Midbrain (tissue), 1 donor: ENCODE data around the gene AIPL1.

Experiments
- DNase-seq: peaks from one replicate; lab custom pipeline; 2025; lab: John Stamatoyannopoulos, UW

AIPL1 gene

DNA sequence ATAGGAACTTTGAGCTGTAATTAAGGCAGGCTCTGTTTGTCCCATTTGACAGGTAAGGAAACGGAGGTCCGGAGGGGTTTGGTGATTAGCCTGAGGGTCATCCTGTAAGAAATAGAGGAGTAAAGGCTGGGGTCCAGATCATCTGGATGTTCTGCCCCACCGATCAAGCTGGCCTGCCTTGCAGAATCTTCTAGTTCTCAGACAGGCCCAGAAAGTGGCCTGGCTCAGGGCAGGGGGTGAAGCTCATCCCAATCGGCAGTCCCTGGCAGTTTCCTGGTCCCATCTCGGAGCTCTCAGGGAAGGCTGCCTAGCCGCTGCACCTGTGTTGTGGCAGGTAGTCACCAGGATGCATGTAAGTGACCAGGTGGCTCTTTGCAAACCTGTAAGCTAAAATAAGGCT lies 13.6 kb upstream of the AIPL1 start:
- DNase-seq, result no peak

DNA sequence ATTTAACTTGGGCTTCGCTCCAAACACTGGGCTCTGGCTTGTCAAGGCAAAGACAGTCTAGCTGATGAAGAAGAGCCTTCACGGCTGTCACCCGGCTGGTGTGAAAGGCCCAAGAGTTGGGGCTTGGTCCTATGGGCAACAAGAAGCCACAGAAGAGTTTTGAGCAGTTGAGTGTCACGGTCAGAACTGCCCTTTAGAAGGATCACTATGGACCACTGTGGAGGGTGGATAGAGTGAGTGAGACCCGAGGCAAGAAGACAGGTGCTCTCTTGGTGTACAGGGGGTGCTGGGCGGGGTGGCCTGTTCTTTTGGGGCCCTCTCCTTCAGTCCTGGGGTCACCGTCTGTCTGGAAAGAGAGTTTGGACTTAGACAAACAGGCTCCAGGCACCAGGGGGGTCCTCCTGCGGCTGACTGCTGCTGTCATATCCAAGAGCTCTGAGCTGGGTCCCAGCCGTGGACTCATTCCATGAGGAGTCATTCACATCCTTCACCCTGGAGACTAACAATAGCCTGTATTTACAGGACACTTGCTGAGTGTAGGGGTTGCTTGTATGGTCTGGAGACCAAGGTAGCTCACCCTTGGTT lies 11.7 kb upstream of the AIPL1 start:
- no peak for DNase-seq

DNA sequence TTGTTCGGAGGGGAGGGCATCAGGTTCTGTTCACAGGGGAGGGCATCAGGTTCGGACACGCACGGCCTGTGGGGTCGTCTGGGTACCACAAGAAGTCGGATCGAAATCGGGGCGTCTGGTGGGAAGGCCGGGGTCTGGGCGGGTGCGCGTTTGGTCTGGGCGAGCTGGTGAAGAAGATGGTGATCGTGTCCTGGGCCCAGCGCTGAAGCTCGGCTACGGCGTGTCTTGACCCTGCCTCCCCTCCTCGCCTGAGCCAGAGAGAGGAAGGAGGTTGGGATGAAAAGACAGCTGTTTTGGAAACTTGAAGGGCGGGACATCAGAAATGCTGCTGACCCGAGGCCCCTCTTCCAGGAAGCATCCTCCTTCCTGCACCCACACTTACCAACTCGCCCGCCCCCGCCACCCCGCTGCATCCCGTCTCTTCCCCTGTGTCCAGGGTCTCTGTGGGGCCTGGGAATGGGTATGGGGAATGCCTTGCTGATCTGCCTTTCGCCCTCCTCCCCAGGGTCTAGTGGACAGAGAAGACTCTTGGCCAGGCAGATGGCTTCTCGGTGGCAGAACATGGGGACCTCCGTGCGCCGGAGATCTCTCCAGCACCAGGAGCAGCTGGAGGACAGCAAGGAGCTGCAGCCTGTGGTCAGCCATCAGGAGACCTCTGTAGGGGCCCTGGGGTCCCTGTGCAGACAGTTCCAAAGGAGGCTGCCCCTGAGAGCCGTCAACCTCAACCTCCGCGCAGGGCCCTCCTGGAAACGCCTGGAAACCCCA lies 9.8 kb upstream of the AIPL1 start:
- no peak for DNase-seq

DNA sequence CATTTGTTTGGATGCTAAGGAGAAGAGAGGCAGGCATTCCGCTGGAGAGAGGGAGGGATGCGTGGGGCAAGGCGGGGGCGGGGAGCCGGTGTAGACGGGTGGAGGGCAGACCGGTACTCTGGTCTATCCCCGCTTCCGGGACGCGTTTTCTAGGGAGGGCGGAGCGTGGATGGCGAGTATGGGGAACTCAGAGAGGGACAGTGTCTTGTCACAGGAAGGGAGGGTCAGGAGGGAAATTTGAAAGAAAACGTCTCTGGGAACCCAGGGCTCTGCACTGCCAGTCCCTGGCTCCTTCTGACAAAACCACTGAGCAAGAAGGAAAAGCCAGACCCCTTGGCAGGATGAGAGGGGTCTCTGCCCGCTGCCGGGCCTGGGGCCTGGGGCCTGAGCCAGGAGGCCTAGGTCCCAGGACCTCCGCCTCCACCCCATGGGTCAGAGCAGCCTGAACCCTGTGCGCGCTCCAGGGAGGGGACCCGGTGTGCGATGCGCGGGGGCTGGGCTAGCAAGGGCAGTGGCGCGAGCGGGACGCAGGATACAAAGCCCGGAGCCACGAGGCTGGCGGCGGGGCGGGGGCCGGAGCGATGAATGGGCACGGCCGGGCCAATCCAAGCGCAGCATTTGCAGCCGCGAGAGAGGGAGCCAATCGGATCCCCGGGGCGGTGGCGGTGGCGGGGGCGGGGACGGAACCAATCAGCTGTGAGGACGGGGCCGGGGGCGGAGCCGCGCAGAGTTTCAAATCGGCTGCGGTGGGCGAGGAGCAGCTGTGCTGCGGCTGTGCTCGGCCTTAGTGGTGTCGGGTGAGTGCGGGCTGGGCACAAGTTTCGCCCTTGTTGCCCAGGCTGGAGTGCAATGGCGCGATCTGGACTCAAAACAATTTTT lies 9.0 kb upstream of the AIPL1 start, which contains the start of gene PIMREG:
Gene PIMREG, plus strand, starts transcription at position 764 of the 879 bp plus-strand sequence. CDS start 656 bp downstream, outside the sequence.
- DNase-seq, result peak; percentile 94

DNA sequence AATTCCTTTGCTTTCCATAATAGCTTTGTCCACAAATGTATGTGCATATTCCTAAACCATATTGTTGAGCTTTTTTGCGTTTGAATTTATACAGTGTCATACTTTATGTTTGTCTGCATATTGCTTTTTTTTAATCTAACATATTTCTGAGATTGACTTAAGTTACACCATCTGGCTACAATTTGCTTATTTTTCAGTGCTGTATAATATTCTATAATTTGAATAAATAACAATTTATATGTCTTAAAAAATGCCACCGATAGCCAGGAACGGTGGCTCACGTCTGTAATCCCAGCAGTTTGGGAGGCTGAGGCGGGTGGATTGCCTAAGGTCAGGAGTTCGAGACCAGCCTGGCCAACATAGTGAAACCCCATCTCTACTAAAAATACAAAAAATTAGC lies 7.9 kb upstream of the AIPL1 start:
- no peak for DNase-seq

GRCh38 chr17:6439951-6440350 lies 5.0 kb upstream of the AIPL1 start:
- DNase-seq, result no peak

GRCh38 chr17:6437956-6438355 lies 3.0 kb upstream of the AIPL1 start:
- DNase-seq, result no peak

DNA sequence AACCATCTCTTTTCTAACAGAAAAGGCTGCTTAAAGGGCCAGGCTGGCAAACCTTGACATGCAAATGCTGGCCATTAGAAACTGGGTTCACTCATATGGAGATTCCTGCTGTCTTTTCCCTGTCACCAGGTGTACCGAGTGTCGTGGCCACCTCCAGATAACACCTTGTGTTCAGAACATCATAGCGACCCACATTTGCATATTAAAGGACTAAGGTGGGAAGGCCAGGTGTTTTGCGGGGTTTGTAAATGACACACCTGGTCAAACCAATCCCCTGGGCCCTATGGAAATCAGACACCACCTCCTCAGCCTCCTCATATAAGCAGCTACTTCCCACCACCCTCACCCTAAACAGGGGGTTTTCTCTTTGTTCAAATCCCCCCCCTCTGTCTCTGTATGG lies 2.5 kb upstream of the AIPL1 start:
- no peak for DNase-seq

GRCh38 chr17:6435968-6436367 lies 1.0 kb upstream of the AIPL1 start:
- peak; percentile 60 for DNase-seq

DNA sequence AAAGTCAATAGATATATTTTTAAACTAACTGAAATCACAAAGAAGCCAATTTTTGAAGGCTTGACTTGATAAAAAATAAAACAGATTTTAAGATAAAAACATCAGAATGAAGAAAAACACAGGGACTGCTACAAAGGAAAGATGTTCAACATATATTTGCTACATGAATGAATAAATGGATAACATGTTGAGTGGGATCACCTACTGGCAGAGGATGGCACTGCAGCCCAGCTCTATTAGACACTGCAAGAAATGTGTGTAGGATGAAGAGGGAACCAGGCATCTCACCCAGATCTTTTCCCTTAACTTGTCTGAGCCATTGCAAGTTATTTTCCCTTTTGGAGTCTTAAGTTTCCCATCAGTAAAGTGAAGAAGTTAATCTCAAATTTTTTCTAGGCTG lies 4.2 kb downstream of the AIPL1 start:
- DNase-seq, result no peak

GRCh38 chr17:6429266-6429665 lies 5.7 kb downstream of the AIPL1 start:
- no peak for DNase-seq

DNA sequence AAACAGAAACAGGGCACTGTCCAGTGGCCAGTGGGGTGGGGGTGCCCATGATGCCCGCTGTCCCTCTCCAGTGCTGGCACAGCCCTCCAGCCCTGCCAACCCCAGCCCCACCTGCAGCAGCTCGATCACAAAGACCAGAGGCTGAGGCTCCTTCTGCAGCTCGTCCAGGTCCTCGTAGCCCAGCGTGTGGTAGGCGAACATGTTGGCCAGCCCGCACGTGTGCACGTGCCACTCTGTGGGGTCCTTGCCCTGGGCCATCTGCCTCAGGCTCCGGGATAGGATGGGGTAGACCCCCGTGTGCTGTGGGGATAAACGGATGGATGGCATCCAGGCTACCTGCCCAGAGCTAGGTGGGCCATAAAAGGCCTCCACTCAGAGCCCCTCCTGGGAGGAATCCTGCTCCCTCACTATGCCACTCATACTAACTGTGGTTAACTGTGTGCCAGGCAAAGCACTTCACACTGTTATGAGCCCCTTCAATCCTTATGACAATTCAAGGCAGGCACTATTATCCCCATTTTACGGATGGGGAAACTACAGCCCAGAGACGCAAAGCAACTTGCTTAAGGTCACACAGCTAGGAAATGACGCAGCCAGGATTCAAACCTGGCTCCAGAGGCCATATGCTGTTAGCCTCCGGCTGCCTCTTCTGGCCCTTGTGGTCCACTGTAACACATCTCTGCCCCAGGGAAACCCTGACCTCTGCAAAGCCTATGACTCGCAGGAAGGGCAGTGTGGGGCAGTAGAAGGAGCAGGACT lies 6.5 kb downstream of the AIPL1 start:
- DNase-seq, result no peak

DNA sequence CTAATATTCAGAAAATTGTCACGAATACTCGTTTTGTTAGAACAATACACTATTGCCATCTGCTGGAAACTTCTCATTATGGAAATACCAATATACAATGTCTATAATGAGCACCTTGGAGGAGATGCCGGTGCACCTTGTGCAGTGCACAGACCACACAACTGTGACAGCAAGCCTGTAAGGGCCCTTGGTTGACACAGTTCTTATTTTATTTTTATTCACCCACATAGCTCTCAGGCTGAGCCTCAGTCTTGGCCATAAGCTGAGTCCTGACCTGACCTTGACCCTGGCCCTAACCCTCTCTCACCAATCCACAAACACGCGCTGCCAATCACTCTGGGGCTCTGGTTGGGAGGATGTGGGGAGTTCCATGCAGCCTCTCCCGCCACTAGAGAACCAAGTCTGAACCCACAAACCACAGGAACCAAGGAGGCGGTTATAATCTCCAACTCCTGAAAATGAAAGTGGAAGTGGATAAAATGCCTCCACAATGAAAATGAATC lies 7.6 kb downstream of the AIPL1 start:
- no peak for DNase-seq

DNA sequence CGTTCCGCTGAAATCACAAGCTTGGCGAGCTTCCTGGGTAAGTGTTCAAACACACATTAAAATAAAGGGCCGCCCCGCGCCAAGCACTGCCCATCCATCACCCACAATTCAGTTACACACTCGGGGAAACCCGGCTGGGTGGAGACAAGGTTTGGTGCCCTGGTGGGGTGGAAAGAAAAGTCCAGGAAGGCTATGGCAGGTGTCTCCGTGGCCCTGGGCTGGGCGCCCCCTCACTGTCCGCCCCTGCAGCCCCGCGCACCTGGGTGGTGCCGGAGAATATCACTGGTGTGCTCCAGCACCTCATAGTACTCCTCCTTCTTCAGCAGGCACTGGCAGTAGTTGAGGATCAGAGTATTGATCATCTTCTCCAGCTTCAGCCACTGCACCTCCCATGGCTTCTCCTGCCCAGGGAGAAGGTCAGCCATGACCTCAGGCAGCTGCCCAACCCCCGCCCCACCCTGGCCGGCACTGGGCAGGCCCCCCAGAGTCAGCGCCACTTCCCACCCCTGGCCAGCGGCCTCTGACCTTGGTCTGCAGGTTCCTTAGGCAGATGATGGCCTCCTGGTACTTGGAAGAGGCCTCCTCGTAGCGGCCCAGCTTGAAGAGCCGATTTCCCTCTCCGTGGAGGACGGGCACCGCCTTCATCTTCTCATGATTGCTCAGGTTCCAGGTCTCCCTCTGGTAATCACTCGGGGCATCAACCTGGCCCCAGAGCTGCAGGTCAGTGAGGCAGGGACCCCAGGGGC lies 8.4 kb downstream of the AIPL1 start:
- DNase-seq, result no peak

GRCh38 chr17:6425407-6425806 lies 9.5 kb downstream of the AIPL1 start:
- no peak for DNase-seq

- no peak for DNase-seq
These were observed 11.0 kb downstream of the AIPL1 start for GRCh38 chr17:6423931-6424330.

GRCh38 chr17:6422654-6423241 lies 12.2 kb downstream of the AIPL1 start:
- no peak for DNase-seq

- DNase-seq, result peak; percentile 84
These were observed 13.0 kb downstream of the AIPL1 start for GRCh38 chr17:6421700-6422604.

DNA sequence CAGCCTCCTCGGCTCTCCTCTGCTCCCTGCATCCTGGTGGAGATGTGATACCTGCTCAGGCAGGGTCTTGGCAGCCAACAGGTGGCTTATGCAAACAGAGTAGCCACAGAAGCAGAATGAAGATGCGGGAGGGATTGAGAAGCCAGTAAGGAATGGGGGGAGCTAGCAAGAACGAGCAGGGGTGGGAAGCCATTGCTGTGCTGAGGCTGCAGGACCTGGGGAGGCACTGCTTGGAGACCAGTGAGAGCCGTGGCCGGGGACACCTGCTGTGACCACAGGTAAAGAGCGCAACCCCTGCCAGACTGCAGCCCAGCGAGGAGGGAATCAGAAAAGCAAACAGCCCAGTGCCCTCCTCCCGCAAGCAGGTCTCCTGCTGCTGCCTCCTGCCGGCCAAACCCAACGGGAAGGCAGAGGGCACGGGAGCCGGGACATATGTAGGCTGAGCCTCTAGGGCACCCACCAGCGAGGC lies 14.7 kb downstream of the AIPL1 start:
- DNase-seq, result no peak
